GM13976 (cell line): ENCODE measurements around the gene ABCC11.

Experiments used
- DNase-seq: peaks from one replicate; pipeline ENCODE4 v3.0.0; 2012; ENCODE audit warnings: low spot score
- in situ Hi-C: fragments of 300-500 bp; cut with MboI; formaldehyde crosslinking; loops from one replicate; pipeline ENCODE4 v1.12.0; 2022; ENCODE audit warnings: low sequenced_read_pairs, mixed read lengths, inconsistent platforms; ENCODE audit not compliant: unreplicated experiment
- TF ChIP-seq, protein P1 (sequence below): IDR thresholded peaks from 2 replicates; pipeline ENCODE4 v1.5.1; 2012; ENCODE audit warnings: borderline replicate concordance, mild to moderate bottlenecking; ENCODE audit not compliant: insufficient read depth; ENCODE audit errors: extremely low read depth, missing control alignments, control extremely low read depth

The ABCC11 gene

DNA sequence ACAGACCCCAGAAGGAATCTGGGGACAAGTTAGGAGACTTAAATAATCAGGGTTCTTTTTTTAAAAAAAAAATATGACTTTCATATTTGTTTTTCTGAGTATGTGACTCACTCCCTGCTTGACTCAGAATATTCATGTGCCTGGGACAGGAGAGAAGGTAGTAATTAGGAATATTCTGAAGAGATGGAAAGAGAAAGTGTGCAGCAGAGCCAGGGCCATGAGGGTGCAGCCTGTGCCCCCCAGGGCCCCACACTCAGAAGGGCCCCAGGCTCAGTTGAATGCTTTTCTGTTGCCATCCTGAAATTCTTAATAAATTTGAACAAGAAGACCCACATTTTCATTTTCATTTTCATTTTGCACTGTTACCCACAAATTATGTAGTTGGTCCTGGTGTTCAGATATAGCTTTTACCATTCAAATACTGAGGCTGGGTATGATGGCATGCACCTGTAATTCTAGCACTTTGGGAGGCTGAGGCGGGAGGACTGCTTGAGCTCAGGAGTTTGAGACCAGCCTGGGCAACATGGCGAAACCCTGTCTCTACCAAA, 14.8 kb downstream of the ABCC11 start:
- in situ Hi-C loops = loop anchor here (10.0 to 25.0 kb wide), 2 partner anchors 305 to 392 kb away; no protein-coding TSS in a partner anchor
- TF ChIP-seq, protein P1, sequence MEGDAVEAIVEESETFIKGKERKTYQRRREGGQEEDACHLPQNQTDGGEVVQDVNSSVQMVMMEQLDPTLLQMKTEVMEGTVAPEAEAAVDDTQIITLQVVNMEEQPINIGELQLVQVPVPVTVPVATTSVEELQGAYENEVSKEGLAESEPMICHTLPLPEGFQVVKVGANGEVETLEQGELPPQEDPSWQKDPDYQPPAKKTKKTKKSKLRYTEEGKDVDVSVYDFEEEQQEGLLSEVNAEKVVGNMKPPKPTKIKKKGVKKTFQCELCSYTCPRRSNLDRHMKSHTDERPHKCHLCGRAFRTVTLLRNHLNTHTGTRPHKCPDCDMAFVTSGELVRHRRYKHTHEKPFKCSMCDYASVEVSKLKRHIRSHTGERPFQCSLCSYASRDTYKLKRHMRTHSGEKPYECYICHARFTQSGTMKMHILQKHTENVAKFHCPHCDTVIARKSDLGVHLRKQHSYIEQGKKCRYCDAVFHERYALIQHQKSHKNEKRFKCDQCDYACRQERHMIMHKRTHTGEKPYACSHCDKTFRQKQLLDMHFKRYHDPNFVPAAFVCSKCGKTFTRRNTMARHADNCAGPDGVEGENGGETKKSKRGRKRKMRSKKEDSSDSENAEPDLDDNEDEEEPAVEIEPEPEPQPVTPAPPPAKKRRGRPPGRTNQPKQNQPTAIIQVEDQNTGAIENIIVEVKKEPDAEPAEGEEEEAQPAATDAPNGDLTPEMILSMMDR = no peak
- no peak for DNase-seq

DNA sequence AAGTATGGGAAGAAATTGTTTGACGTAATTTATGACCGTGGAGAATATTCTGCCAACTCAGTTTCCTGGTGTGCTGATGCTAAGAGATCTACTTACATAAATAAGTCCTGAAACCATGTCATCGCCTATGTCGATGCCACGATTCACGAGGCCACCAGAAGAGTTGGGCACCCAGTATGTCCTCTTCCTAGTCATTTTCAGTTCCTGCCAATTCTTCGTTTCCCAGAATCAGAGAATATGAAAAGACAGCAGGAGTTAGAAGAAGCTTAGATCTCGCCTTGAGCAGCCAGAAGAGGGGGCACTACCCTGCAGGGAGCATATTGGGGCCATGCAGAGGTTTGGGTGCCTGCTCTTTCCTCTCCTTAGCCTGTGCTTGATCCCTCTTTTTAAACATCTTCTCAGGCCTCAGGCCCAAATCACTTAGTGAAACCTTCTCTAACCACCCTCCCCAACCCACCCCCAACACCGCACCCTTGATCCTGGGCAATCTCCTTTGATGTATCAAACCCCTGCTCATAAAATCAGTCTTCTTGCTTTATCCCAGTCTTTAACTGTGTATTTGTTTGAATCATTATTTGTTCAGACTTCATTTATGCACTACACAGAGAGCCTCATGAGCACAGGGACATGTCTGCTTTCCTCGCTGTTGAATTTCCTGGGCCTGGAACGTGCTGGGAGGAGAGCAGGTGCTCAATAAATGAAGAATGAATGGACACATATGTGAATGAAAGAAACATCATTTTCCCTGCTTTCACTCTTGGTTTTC, 15.4 kb downstream of the ABCC11 start:
- in situ Hi-C loops = loop anchor here (10.0 to 25.0 kb wide), 2 partner anchors 305 to 393 kb away; no protein-coding TSS in a partner anchor
- TF ChIP-seq, protein P1 = peak; percentile 65
- peak; percentile 69 for DNase-seq

DNA sequence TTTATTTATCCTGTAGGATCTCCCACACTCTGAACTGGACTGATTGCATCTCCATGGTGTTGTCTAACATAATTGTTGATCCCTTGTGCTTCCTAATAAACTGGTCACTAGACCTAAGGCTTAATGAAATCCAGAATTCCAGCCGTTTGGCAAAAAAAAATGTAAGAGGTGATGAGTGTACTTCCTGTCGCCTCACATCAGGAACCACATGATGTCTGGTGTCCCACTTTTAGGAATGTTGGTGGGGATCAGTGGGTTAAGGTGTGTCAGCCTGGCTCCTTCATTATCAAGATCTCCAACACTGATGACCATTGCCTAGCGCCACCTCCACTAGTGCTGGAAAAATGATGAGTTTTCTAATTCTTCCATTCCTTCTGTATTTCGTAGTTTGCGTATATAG, 21.9 kb downstream of the ABCC11 start:
- DNase-seq = no peak

DNA sequence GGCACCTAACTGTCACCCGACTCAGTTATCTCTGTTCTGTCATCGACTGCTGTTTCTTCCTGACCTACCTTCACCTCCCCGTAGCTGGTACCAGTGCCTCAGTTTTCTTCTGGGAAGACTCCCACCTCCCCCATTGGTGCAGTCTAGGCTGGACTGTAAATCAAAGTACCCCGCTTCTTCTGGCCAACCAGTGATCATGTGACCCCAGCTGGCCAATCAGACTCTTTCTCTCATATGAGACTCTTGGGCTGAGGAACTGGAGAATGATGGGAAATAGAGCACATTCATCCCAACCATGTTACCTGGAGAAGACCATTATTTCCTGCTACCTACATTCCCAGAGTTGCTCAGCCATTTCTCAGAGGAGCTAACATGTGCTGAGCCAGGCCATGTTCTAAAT, 23.8 kb downstream of the ABCC11 start:
- TF ChIP-seq, protein P1 = no peak
- DNase-seq = no peak
- in situ Hi-C loops = no loop called here

More for the DNA sequence above, 21.9 kb downstream of the ABCC11 start:
- in situ Hi-C loops = loop anchor here (25.0 kb wide), 1 partner anchor 312 kb away; no protein-coding TSS in a partner anchor
- TF ChIP-seq, protein P1 = no peak

DNA sequence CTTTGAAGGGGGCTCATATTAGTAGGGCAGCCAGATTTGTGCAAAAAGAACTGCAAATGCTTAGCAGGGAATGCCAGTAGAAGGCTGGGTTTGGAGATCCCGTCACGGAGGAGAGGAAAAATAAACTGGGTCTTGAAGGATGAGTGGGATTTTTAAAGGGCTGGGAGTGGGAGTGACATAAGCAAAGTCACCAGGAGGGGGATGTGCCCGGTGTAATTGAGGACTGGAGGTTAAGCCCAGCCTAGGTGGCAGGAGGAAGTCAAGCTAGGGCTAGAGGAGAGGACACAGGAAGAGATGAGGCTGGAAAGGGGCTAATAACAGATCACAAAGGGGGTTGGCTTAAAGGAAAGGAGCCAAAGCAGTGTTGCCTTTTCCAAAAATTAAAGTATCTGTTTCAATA, 26.4 kb downstream of the ABCC11 start:
- in situ Hi-C loops = no loop called here
- no peak for DNase-seq
- TF ChIP-seq, protein P1 = no peak

DNA sequence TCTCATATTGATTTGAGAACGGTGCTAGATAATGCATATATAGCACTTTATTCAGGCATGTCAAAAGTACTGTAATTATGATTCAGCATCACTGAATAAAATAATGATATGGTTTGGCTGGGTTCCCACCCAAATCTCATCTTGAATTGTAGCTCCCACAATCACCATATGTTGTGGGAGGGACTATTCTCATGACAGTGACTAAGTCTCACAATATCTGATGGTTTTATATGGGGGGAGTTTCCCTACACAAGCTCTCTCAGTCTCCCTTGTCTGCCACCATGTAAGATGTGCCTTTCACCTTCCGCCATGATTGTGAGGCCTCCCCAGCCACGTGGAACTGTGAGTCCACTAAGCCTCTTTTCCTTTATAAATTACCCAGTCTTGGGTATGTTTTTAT, 28.9 kb downstream of the ABCC11 start:
- in situ Hi-C loops = no loop called here

More for the DNA sequence above, 28.9 kb downstream of the ABCC11 start:
- TF ChIP-seq, protein P1 = no peak
- no peak for DNase-seq
